Measurements from ENCODE around the gene USP15.

- no peak for TF ChIP-seq CTCF (IDR thresholded peaks at IDR 0.05)
- TF ChIP-seq POLR2A (IDR thresholded peaks at IDR 0.05), result no peak
Measured at GRCh38 chr12:62217466-62218194, 42.6 kb upstream of the USP15 start.
